Astrocyte (in vitro differentiated cells and primary cell): ENCODE measurements around the gene BICDL1. TPM values are rescaled to one million over a fixed set of nuclear protein-coding genes. Genes with fewer than 3 reads are reported as not detected.
"Not testable (repeated sequence)": the region's sequence is repeated elsewhere in the genome, so short reads cannot be mapped to it uniquely, and the experiment has no call there.

Source experiments
- DNase-seq: peaks from one replicate; pipeline ENCODE4 v3.0.0-alpha.2; 2010; ENCODE audit warnings: low read depth
- FAIRE-seq: peaks from 2 replicates; lab custom pipeline; 2011; peaks lifted over from hg19 to GRCh38; lab: Jason Lieb, UNC
- H2AFZ ChIP-seq: 2 replicates; pipeline ENCODE4 v1.6.0; 2012; ENCODE audit warnings: low read depth, low read length, inconsistent platforms
- H3K27ac ChIP-seq: 2 replicates; pipeline ENCODE4 v1.5.1; 2011; ENCODE audit warnings: low read depth, low read length, inconsistent platforms
- H3K27me3 ChIP-seq: 2 replicates; pipeline ENCODE4 v1.6.0; 2011; ENCODE audit warnings: low read length, inconsistent platforms; ENCODE audit not compliant: insufficient read depth
- H3K36me3 ChIP-seq: 2 replicates; pipeline ENCODE4 v1.5.1; 2011; ENCODE audit warnings: low read length, inconsistent platforms; ENCODE audit not compliant: insufficient read depth
- H3K4me1 ChIP-seq: 2 replicates; pipeline ENCODE4 v1.5.1; 2011; ENCODE audit warnings: low read length, inconsistent platforms; ENCODE audit not compliant: insufficient read depth
- H3K4me2 ChIP-seq: 2 replicates; pipeline ENCODE4 v1.6.0; 2012; ENCODE audit warnings: low read length, inconsistent platforms
- H3K4me3 ChIP-seq: 2 replicates; pipeline ENCODE4 v1.5.1; 2011; ENCODE audit warnings: low read depth, mild to moderate bottlenecking, low read length, inconsistent platforms; ENCODE audit not compliant: insufficient read depth
- H3K79me2 ChIP-seq: 2 replicates; pipeline ENCODE4 v1.6.0; 2012; ENCODE audit warnings: mild to moderate bottlenecking, low read length, inconsistent platforms; ENCODE audit not compliant: insufficient read depth
- H3K9ac ChIP-seq: 2 replicates; pipeline ENCODE4 v1.6.0; 2012; ENCODE audit warnings: mild to moderate bottlenecking, low read length, inconsistent platforms
- H3K9me3 ChIP-seq: 2 replicates; pipeline ENCODE4 v1.5.1; 2012; ENCODE audit warnings: low read depth, mild to moderate bottlenecking, low read length, inconsistent platforms; ENCODE audit not compliant: insufficient read depth
- H4K20me1 ChIP-seq: 2 replicates; pipeline ENCODE4 v1.6.0; 2012; ENCODE audit warnings: low read length, inconsistent platforms; ENCODE audit not compliant: insufficient read depth
- H3K27ac Mint-ChIP-seq: one replicate; pipeline ENCODE4 v1.8.0; 2021; ENCODE audit warnings: mild to moderate bottlenecking, mixed read lengths; ENCODE audit not compliant: unreplicated experiment
- H3K27me3 Mint-ChIP-seq: one replicate; pipeline ENCODE4 v1.8.0; 2021; ENCODE audit warnings: low read depth, mixed read lengths; ENCODE audit not compliant: unreplicated experiment
- H3K36me3 Mint-ChIP-seq: one replicate; pipeline ENCODE4 v1.8.0; 2021; ENCODE audit warnings: low read depth, mixed read lengths; ENCODE audit not compliant: unreplicated experiment
- H3K4me1 Mint-ChIP-seq: one replicate; pipeline ENCODE4 v1.8.0; 2021; ENCODE audit warnings: low read depth, mixed read lengths; ENCODE audit not compliant: unreplicated experiment
- H3K4me3 Mint-ChIP-seq: one replicate; pipeline ENCODE4 v1.8.0; 2021; ENCODE audit warnings: mild to moderate bottlenecking, moderate library complexity, mixed read lengths; ENCODE audit not compliant: unreplicated experiment
- H3K9me3 Mint-ChIP-seq: one replicate; pipeline ENCODE4 v1.8.0; 2021; ENCODE audit warnings: mild to moderate bottlenecking, mixed read lengths; ENCODE audit not compliant: unreplicated experiment
- EZH2 ChIP-seq: IDR thresholded peaks from 2 replicates; pipeline ENCODE4 v1.6.1; 2012; ENCODE audit warnings: mild to moderate bottlenecking, low read length, inconsistent platforms; ENCODE audit not compliant: insufficient read depth
- total RNA-seq: library from RNA; stranded (reverse); gene quantifications from 2 replicates; pipeline ENCODE4 v1.2.1, GENCODE V29; 2021
- TF ChIP-seq, protein P1 (sequence below): IDR thresholded peaks from 2 replicates; pipeline ENCODE4 v1.5.1; 2011; ENCODE audit warnings: low read depth, mild to moderate bottlenecking, inconsistent platforms, low read length, moderate library complexity; ENCODE audit not compliant: insufficient read depth

BICDL1 gene
- total RNA-seq, 1 donor from 2014 or later = 8.8 TPM

DNA sequence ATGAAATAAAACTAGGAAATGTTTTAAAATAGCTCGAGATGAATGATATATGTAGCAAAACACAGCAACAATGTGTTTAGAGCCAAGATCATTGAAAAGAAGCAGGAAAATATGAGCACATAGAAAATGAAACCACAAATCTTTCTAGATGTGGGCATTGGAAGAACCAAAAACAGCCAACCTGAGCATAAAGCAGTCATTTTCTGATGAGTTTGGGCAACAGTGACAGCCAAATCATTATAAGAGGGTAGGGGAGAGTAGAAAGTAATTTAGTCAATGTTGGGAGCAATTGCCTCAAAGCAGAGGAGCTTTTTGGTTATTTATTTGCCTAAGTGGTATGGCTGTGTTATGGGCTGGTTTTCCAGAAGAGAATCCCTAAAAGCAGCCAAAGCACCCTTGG lies 8.8 kb upstream of the BICDL1 start:
- no peak overlapping the region for H3K4me2 ChIP-seq
- FAIRE-seq = no peak
- peaks cover 16% of the 10 kb centered on the region for H3K27me3 ChIP-seq
- no peaks in the 10 kb centered on the region for H3K9me3 ChIP-seq
- no peak overlapping the region for H3K4me3 ChIP-seq
- H3K4me1 ChIP-seq = no peaks in the 10 kb centered on the region
- Mint-ChIP-seq H3K27ac (no peak overlapping the region), H3K27me3 (peaks cover 29% of the 10 kb centered on the region), H3K9me3 (no peaks in the 10 kb centered on the region), H3K4me3 (no peak overlapping the region), H3K4me1 (no peaks in the 10 kb centered on the region), H3K36me3 (no peaks in the 10 kb centered on the region)
- no peak overlapping the region for H2AFZ ChIP-seq
- H3K9ac ChIP-seq = no peak overlapping the region
- no peak for DNase-seq
- H4K20me1 ChIP-seq = no peaks in the 10 kb centered on the region
- no peaks in the 10 kb centered on the region for H3K79me2 ChIP-seq
- no peak for TF ChIP-seq EZH2
- TF ChIP-seq, protein P1, sequence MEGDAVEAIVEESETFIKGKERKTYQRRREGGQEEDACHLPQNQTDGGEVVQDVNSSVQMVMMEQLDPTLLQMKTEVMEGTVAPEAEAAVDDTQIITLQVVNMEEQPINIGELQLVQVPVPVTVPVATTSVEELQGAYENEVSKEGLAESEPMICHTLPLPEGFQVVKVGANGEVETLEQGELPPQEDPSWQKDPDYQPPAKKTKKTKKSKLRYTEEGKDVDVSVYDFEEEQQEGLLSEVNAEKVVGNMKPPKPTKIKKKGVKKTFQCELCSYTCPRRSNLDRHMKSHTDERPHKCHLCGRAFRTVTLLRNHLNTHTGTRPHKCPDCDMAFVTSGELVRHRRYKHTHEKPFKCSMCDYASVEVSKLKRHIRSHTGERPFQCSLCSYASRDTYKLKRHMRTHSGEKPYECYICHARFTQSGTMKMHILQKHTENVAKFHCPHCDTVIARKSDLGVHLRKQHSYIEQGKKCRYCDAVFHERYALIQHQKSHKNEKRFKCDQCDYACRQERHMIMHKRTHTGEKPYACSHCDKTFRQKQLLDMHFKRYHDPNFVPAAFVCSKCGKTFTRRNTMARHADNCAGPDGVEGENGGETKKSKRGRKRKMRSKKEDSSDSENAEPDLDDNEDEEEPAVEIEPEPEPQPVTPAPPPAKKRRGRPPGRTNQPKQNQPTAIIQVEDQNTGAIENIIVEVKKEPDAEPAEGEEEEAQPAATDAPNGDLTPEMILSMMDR = no peak
- no peak overlapping the region for H3K27ac ChIP-seq
- H3K36me3 ChIP-seq = no peaks in the 10 kb centered on the region

DNA sequence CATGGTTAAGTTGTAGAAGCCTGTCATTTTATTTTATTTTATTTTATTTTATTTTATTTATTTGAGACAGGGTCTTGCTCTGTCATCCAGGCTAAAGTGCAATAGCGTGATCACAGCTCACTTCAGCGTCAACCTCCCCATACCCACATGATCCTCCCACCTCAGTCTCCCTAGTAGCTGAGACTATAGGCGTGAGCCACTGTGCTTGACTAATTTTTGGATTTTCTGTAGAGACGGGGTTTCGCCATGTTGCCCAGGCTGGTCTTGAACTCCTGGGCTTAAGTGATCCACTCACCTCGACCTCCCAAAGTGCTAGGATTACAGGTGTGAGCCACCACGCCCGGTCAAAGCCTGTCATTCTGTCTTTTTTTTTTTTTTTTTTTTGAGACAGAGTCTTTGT lies 8.3 kb upstream of the BICDL1 start:
- H3K27me3 ChIP-seq = peaks cover 16% of the 10 kb centered on the region
- not testable (repeated sequence) for H3K4me3 ChIP-seq, H2AFZ ChIP-seq, H3K4me1 ChIP-seq, H3K36me3 Mint-ChIP-seq, H3K9me3 ChIP-seq, H3K4me1 Mint-ChIP-seq, H4K20me1 ChIP-seq, H3K79me2 ChIP-seq, H3K27ac ChIP-seq, DNase-seq, H3K36me3 ChIP-seq, H3K9ac ChIP-seq, H3K27ac Mint-ChIP-seq, H3K4me2 ChIP-seq, FAIRE-seq, H3K4me3 Mint-ChIP-seq, H3K9me3 Mint-ChIP-seq
- peaks cover 28% of the 10 kb centered on the region for H3K27me3 Mint-ChIP-seq

DNA sequence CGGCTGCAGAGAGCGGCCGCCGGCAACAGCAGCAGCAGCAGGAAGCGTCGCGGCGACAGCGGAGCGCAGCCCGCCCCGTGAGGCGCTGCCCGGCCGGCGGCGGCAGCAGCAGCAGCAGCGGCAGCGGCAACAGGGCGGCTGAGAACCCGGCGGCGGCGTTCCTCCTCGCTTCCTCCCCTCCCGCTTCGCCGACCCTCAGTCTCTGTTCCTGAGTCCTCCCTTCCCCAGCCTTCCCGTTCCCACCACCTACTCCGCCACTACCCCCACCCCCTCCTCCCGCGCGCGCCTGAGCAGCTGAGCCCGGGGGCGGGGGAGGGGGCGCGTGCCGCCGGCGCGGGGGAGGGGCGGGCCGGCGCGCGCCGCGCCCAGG lies 310 bp downstream of the BICDL1 start:
- no peaks in the 10 kb centered on the region for H3K36me3 ChIP-seq
- no peak overlapping the region for H3K27ac Mint-ChIP-seq
- H3K27ac ChIP-seq = no peak overlapping the region
- H3K4me1 Mint-ChIP-seq = peaks cover 6% of the 10 kb centered on the region
- no peaks in the 10 kb centered on the region for H3K4me1 ChIP-seq
- peak overlapping the region; percentile 77 for H2AFZ ChIP-seq
- peaks cover 43% of the 10 kb centered on the region for H3K27me3 ChIP-seq
- no peaks in the 10 kb centered on the region for H3K79me2 ChIP-seq
- peak; percentile 11 for DNase-seq
- peak overlapping the region; percentile 88 for H3K4me2 ChIP-seq
- no peaks in the 10 kb centered on the region for H3K9me3 Mint-ChIP-seq
- no peaks in the 10 kb centered on the region for H3K36me3 Mint-ChIP-seq
- H4K20me1 ChIP-seq = no peaks in the 10 kb centered on the region
- TF ChIP-seq, protein P1 = no peak
- no peak for TF ChIP-seq EZH2
- peaks cover 25% of the 10 kb centered on the region for H3K27me3 Mint-ChIP-seq
- H3K9me3 ChIP-seq = no peaks in the 10 kb centered on the region
- H3K9ac ChIP-seq = no peak overlapping the region
- FAIRE-seq = no peak
- H3K4me3 ChIP-seq = peak overlapping the region; percentile 55
- no peak overlapping the region for H3K4me3 Mint-ChIP-seq
